ENCODE measurements around the gene DTD2.
A peak's percentile ranks its signal among the peaks of the same experiment; 100 is the strongest.
"Not testable (repeated sequence)": the region's sequence is repeated elsewhere in the genome, so short reads cannot be mapped to it uniquely, and the experiment has no call there.

The DTD2 gene

DNA sequence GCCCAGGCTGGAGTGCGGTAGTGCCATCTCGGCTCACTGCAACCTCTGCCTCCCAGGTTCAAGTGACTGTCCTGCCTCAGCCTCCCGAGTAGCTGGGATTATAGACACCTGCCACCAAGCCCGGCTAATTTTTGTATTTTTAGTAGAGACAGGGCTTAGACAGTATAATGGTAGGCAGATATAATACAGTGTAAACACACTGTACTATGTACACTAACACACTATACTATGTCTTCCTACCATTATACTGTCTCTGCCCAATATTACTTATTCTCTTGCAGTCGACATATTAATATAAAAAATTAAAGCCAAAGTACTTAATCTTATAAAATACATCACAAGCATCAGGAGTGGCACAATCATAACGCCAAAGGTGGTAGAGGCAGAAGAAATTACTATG lies 15.0 kb downstream of the DTD2 start:
- H3K4me3 ChIP-seq (ENCODE audit: low read depth, low read length): no peak overlapping the region

DNA sequence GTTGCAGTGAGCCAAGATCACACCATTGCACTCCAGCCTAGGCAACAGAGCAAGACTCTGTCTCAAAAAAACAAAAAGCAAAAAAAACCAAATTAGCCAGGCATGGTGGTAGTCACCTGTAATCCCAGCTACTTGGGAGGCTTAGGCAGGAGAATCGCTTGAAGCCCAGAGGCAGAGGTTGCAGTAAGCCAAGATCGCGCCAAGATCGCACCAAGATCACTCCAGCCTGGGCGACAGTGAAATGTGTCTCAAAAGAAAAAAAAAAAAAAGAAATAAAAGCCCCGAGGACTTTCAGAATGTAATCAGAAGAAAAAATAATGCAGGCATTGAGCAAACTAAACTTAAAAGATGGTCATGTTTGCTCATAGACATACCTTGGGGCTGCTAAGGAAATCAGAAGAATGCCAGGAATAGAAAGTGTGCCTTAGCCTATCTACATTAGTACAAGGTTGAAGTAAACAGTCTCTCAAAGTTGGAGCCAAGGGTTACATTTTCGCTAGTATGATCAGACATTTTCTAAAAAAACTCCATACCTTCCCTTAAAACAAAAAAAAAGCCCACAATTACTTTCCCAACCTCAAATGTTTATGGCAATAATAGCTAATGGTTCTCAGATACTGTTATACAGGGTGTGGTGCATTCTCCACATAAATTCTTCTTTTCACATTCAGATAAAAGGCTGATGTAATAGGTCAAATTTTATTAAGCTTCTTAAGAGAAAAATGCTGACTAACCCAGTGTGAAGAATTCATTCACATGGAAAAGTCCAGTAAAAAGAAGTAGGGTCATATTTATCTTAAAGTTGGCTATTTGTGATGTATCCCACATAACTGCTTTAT lies 15.8 kb downstream of the DTD2 start:
- H3K4me3 ChIP-seq (ENCODE audit: low read depth, low read length): no peak overlapping the region

DNA sequence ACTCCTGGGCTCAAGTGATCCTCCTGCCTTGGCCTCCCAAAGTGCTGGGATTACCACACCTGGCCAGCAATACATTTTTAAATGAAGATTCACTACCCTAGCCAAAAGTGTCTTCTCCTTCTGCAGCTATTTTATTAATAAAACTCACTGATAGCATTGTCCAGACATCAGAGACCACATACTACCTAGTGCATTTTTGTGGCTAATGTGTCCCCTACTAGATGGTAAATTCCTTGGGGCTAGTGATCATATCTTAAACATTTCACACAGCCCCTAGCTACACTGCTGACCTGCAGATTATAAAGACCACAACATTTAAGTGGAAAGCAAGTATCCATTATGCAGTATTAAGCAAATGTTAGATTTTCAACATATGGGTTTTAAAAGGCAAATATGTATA lies 17.0 kb downstream of the DTD2 start:
- H3K4me3 ChIP-seq (ENCODE audit: low read depth, low read length): no peak overlapping the region

- H3K4me3 ChIP-seq (ENCODE audit: low read depth, low read length): no peak overlapping the region
Measured at GRCh38 chr14:31439561-31439960, 17.7 kb downstream of the DTD2 start.

- not testable (repeated sequence) for H3K4me3 ChIP-seq (ENCODE audit: low read depth, low read length)
Measured at GRCh38 chr14:31437045-31437691, 20.1 kb downstream of the DTD2 start.

- H3K4me3 ChIP-seq (ENCODE audit: low read depth, low read length): no peak overlapping the region
Measured at GRCh38 chr14:31435276-31435675, 22.0 kb downstream of the DTD2 start.

- H3K4me3 ChIP-seq (ENCODE audit: low read depth, low read length): no peak overlapping the region
Measured at GRCh38 chr14:31430634-31431264, 26.6 kb downstream of the DTD2 start.

DNA sequence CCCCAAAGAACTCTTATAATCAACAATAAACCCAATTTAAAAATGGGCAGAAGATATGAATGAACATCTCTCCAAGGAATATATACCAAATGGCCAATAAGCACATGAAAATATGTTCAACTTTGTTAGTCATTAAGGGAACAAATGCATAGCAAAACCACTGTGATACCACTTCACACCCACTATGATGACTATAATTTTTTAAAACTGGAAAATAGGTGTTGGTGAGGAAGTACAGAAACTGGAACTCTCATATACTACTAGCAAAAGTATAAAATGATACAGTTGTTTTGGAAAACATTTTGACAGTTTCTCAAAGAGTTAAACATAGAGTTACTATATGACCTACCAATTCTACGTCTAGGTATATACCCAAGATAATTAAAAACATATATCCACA lies 27.5 kb downstream of the DTD2 start:
- H3K4me3 ChIP-seq (ENCODE audit: low read depth, low read length): no peak overlapping the region

DNA sequence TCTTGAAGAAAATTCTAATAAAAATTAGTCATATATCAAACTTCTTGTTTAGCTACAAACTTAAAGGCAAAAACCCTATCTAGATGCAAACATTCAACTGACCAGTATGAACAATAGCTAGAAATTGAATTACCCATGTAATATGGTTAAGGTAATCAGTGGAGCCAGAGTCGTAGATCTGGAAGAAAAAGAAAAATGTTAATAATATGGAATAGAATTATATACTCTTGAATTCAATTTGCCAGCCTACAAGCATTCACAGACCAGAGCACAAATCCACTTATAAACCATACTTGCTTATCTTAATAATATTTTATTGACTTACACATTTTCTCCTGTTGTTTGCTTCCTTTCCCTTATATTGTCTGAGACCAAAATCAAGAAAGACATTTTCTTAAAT lies 29.3 kb downstream of the DTD2 start:
- no peak overlapping the region for H3K4me3 ChIP-seq (ENCODE audit: low read depth, low read length)

DNA sequence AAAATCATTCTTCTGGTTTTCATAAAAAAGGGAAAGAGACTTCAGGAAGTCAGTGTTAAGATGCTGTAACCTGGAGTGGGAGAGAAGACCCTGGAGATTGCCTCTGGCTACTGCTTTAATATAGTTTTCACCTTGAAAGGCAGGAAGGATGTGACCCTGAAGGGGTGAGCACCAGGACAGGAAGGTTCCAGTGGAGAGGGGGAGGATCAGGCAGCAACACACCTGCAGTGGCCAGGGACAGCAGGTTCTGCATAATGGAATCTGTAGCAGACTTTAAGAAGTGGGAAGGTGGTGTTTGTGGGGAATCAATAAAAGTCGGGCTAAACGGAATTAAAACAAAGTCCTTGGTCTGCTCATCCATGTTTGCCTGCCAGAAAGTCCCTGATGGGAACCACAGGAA lies 30.6 kb downstream of the DTD2 start:
- no peak overlapping the region for H3K4me3 ChIP-seq (ENCODE audit: low read depth, low read length)

DNA sequence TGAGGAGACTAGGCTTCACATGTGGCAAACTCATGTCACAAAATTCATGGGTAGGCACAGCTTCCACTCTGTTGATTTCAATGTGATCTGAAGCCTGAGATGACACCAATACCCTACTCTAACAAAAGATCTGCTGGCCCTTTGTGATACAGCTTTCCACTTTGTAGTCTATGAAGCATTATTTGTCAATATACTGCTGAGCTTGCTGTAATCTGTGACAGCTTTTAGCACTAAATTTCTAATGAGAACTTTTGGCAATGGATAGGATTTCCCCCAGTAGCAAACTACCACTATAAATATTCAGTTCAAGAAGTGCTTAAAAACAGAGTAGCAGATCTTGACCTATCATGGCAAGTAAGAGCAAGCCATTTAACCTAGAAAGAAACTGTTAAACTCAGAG lies 31.4 kb downstream of the DTD2 start:
- H3K4me3 ChIP-seq (ENCODE audit: low read depth, low read length): no peak overlapping the region

- peak overlapping the region; percentile 28 for H3K4me3 ChIP-seq (ENCODE audit: low read depth, low read length)
Measured at GRCh38 chr14:31421200-31421599, 36.1 kb downstream of the DTD2 start.

- peak within 1 kb of the TSS; percentile 75 for H3K4me3 ChIP-seq (ENCODE audit: low read depth, low read length)
Measured at GRCh38 chr14:31420319-31421111, 36.8 kb downstream of the DTD2 start, which contains the start of gene HEATR5A. Gene HEATR5A, minus strand, starts transcription at chr14:31420550. Its CDS starts 17,575 bp downstream, at chr14:31402975.

DNA sequence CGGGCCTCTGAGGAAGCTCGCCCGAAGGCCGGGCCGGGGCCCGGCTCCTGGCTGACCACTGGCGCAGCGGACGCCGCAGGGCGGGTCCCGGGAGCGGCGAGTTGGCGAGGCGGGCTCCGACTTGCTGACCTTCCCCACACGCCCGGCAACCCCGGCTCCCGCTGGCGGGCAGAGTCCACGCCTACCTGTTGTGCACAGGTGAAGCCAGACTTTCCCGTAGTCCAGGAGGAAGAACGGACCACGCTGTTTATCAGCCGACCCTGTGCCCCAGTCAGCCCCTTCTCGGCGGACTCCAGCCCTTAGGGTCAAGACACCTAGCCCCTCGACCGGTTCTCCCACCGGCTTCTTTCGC lies 37.4 kb downstream of the DTD2 start:
- H3K4me3 ChIP-seq (ENCODE audit: low read depth, low read length): peak overlapping the region; percentile 75

DNA sequence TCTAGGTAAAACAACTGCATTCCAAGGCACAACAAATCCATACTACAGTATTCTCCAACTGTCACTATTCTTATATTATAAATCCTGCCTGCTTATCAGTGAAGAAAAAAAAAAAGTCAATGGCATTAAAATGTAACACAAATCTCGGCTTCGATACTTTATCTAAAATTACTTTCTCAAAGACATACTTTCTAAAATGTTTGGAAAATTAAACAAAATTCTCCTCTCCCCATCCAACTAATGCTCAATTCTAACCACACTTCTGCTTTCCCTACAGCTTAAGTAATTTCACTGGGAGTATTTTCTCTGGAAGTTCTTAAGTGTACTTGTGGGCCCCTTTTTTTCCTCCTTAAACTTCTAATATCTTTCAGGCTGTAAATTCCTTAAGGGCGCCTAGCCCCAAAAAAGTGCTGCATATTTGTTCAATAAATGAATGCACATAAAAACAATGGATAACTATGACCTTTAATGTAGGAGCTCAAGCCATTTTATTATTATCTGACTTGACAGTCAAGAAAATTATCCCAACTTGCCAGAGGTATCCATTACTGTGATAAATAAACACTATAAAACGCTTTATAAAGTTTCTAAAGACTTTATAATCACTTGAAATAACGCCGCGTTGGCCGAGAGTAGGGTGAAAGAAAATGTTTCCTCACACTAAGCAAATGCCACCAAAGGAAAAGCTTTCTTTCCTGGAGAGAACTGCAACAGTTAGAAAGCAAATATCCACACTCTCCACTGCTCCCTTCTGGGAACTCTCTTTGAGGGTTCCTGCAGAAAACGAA lies 37.9 kb downstream of the DTD2 start:
- H3K4me3 ChIP-seq (ENCODE audit: low read depth, low read length): peak overlapping the region; percentile 75

GRCh38 chr14:31418440-31418839 lies 38.9 kb downstream of the DTD2 start:
- H3K4me3 ChIP-seq (ENCODE audit: low read depth, low read length): no peak overlapping the region

DNA sequence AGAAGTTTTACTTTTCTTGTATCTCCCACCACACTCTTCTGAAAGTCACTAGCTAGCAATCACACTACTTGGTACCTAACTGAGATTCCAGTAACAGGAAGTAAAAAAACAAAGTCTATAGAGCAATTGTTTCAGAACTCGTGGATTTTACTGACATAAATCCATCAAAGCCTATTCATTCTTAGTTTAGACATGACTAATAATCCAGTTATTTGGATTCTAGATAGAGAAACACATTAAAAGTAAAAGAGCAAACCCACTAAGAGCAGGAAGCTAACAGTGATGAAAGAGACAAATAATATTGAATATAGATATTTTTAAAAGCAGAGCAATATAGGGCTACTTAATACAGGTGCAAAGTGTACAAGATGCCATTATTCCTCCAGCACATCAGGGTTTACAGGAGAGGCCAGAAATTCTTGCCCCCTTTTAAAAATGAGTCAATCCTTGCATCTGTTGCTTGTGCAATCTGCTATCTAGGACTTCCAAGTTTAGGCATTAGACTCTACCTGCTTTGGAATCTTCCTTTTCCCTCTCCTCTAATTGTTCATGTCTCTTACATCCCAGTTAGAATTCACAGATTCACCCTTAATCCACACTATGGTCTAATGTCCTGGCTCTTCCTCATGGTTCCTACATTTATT lies 43.0 kb downstream of the DTD2 start:
- H3K4me3 ChIP-seq (ENCODE audit: low read depth, low read length): no peak overlapping the region

DNA sequence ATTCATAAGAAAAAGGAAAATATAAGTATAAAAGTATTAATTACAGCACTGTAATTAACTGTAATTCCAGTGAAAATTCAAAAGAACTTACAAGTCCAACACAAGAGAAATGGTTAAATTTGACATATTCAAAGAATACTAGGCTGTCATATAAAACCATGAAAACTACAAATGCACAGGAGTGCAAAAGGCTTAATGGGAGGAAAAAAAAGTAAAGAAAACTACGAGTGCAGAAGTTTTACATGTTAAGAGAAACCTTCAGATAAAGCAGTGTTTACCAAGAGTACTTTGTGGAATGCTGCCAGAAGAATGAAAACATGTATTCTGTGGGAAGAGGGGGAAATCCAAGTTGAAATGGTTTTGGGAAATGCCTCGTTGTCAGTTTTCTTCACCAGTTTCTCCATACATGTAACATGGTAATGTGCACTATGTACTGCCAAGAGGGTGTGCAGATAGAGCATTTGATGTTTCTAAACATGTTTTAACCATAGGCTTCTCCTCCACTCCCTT lies 46.0 kb downstream of the DTD2 start:
- no peak overlapping the region for H3K4me3 ChIP-seq (ENCODE audit: low read depth, low read length)

DNA sequence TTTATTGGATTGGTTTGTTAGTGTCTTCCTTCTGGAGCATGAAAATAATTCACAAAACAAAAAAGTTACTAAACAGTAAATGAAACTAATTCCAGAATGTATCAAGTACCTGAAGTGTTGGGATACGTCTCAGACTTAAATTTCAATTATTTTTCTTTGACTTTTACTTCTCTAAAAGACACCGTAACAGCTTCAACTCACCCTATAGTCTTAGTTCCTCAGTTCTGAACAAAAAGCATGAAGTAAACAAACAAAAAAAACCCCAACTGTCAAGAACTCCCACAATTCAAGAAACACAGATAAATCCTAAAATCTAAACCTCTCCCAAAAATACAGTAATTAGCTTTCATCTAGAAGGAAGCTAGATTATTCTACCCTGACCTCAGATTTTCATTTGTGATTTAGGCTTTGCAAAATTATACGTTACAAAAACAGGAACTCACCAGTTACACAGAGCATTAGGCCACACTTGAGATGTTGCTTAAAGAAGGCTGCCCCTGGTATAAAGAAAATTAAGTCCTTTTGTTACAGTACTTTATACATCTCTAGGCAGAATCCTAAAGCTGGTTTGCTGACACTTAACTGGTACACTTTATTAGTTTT lies 47.2 kb downstream of the DTD2 start:
- H3K4me3 ChIP-seq (ENCODE audit: low read depth, low read length): no peak overlapping the region

All from iPS-11a (cell line).